ENCODE results near the gene TDRD6. TPM values are rescaled to one million over a fixed set of nuclear protein-coding genes. Genes with fewer than 3 reads are reported as not detected.

Gene TDRD6
- total RNA-seq, 1 experiment from 2014 or later = 0.02 TPM

DNA sequence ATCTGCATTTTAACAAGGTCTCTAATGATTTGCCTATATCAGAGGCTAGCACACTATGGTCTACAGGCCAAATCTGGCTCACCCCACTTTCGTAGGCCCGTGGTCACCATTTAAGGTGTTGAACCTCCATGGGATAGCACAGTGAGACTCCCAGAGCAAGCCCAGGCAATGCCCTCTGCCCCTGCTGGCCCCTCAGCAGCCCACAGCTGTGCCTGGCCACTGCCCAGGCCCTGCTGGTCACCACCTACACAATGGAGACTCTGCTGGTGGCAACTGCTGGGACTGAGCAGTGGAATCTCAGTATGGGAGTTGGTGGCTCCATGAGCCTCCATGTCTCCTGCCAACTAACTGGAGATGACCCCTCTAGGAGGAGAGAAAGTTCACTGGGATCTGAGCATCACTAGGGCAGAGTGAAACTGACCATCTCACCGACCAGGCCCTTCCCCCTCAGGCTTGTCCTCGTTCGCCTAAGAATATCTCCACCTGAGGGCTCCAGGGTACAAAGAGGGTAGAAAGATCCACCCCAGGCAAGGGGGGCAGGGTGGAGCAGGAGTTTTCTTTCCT lies 61.3 kb downstream of the TDRD6 start:
- Histone ChIP-seq H3K4me1 (ENCODE audit: insufficient read depth, low read length) (peaks cover 2% of the 10 kb centered on the region; the same call in 1 of the 2 replicates), H3K23ac (ENCODE audit: insufficient read length, low read depth, low read length) (no peak overlapping the region), H2BK12ac (ENCODE audit: insufficient read length, low read depth, low read length) (no peak overlapping the region), H2BK120ac (ENCODE audit: low read depth, low read length, poor library complexity, severe bottlenecking) (no peak overlapping the region), H2BK20ac (ENCODE audit: low read depth, low read length, poor library complexity, severe bottlenecking) (no peak overlapping the region), H3K23me2 (ENCODE audit: insufficient read length, low read depth, low read length, poor library complexity, severe bottlenecking) (no peaks in the 10 kb centered on the region), H3K14ac (ENCODE audit: insufficient read depth, low read length) (no peak overlapping the region), H3K9me3 (ENCODE audit: control insufficient read depth, low read depth, low read length) (no peaks in the 10 kb centered on the region), H3K56ac (ENCODE audit: insufficient read length, low read depth, low read length) (no peak overlapping the region), H3K79me1 (ENCODE audit: insufficient read depth, low read depth, low read length, poor library complexity, severe bottlenecking) (no peaks in the 10 kb centered on the region), H3K9ac (ENCODE audit: extremely low read depth, insufficient read length, low read length) (no peak overlapping the region), H2BK5ac (ENCODE audit: insufficient read length, low read length) (no peak overlapping the region), H3K79me2 (ENCODE audit: insufficient read depth, low read length) (no peaks in the 10 kb centered on the region), H4K5ac (ENCODE audit: insufficient read length, low read depth, low read length) (no peak overlapping the region), H4K8ac (replicated peaks; ENCODE audit: insufficient read length, low read depth, low read length) (no peak overlapping the region), H3K4ac (ENCODE audit: low read depth, low read length) (no peak overlapping the region), H3K4me2 (ENCODE audit: insufficient read depth, insufficient read length, low read length) (no peak overlapping the region), H4K91ac (ENCODE audit: insufficient read length, low read depth, low read length) (no peak overlapping the region), H3K18ac (ENCODE audit: insufficient read length, low read depth, low read length) (no peak overlapping the region), H2BK15ac (ENCODE audit: low read depth, low read length) (no peak overlapping the region), H3K27me3 (ENCODE audit: insufficient read depth, low read length) (no peaks in the 10 kb centered on the region), H3T11ph (ENCODE audit: low read length) (no peak overlapping the region), H3K27ac (ENCODE audit: insufficient read length, low read depth, low read length) (no peak overlapping the region), H4K20me1 (ENCODE audit: control insufficient read depth, insufficient read depth, insufficient read length) (no peaks in the 10 kb centered on the region), H2AK5ac (ENCODE audit: insufficient read length, low read length) (no peak overlapping the region), H2AFZ (ENCODE audit: low read length) (no peak overlapping the region)
- Mint-ChIP-seq H3K27me3 (ENCODE audit: low read depth) (peaks cover 18% of the 10 kb centered on the region), H3K27ac (peak overlapping the region in 2 of 3 experiments; percentile 9 to 95; a peak in 1 of 7 replicates), H3K9me3 (no peaks in the 10 kb centered on the region; a peak in 1 of 5 replicates), H3K4me1 (peaks cover 18 to 19% of the 10 kb centered on the region in 2 experiments), H3K4me3 (no peak overlapping the region), H3K36me3 (ENCODE audit: insufficient read depth in 1 of 3, low read depth in 3 of 3) (no peaks in the 10 kb centered on the region)
- TF ChIP-seq CTCF (conservative IDR thresholded peaks at IDR 0.05) = no peak
- DNase-seq = no peak
- WGBS (ENCODE audit: extremely low coverage, insufficient read length, low lambda C conversion rate) = no CpG with 5 or more reads among the region's 5 CpGs
